ENCODE data around the gene NR2C1.

The NR2C1 gene

DNA sequence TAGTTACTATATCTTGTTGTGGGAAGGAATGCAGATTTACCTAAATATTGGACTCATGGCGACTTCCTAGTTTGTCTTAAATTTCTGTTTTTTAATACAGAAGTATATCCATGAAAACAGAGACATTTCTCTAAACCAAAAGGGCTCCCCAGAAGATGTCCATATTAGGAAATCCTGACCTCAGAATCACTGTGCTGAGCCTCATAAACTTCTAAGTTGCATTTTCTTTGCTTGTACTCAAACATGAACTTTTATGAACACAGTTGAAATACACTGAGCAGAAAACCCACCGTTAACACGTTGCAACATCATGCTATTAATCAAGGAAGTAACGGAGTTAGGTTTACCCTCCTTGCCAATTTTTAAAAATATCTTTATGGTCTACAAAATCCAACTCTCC lies 42.9 kb upstream of the NR2C1 start:
- peak; percentile 53 for DNase-seq (ENCODE audit: low read depth)
- no peak for TF ChIP-seq MYC (IDR thresholded peaks at IDR 0.05; ENCODE audit: low read depth, low read length)
- no peak overlapping the region for H3K4me3 ChIP-seq (ENCODE audit: low read depth, low read length)

DNA sequence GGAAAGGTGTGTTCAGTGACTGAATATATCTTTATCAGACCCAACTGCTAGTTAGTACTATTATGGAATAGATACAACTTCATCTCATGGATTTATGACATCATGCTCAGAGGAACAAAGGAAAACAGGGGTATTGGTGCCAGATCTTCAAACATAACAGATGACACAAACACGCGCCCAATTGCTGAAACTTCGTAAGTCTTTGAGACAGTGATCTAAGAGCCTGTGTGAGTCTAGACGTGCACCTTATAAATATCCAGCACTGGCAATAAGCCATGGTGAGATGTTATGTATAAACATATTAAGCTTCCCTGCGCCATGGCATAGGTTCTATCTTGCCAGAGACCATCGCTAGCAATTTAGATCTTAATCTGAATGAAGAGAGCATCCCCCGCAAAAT lies 42.2 kb upstream of the NR2C1 start:
- no peak overlapping the region for H3K4me3 ChIP-seq (ENCODE audit: low read depth, low read length)
- TF ChIP-seq, protein P1, sequence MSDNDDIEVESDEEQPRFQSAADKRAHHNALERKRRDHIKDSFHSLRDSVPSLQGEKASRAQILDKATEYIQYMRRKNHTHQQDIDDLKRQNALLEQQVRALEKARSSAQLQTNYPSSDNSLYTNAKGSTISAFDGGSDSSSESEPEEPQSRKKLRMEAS (IDR thresholded peaks at IDR 0.05; ENCODE audit: low read depth, low read length): no peak
- TF ChIP-seq POLR2A (IDR thresholded peaks at IDR 0.05; ENCODE audit: extremely low read depth, insufficient read length) (no peak), MYC (IDR thresholded peaks at IDR 0.05; ENCODE audit: low read depth, low read length) (no peak)
- TF ChIP-seq, protein P2, sequence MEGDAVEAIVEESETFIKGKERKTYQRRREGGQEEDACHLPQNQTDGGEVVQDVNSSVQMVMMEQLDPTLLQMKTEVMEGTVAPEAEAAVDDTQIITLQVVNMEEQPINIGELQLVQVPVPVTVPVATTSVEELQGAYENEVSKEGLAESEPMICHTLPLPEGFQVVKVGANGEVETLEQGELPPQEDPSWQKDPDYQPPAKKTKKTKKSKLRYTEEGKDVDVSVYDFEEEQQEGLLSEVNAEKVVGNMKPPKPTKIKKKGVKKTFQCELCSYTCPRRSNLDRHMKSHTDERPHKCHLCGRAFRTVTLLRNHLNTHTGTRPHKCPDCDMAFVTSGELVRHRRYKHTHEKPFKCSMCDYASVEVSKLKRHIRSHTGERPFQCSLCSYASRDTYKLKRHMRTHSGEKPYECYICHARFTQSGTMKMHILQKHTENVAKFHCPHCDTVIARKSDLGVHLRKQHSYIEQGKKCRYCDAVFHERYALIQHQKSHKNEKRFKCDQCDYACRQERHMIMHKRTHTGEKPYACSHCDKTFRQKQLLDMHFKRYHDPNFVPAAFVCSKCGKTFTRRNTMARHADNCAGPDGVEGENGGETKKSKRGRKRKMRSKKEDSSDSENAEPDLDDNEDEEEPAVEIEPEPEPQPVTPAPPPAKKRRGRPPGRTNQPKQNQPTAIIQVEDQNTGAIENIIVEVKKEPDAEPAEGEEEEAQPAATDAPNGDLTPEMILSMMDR (IDR thresholded peaks at IDR 0.05; ENCODE audit: low read depth, low read length): no peak
- no peak for DNase-seq (ENCODE audit: low read depth)

DNA sequence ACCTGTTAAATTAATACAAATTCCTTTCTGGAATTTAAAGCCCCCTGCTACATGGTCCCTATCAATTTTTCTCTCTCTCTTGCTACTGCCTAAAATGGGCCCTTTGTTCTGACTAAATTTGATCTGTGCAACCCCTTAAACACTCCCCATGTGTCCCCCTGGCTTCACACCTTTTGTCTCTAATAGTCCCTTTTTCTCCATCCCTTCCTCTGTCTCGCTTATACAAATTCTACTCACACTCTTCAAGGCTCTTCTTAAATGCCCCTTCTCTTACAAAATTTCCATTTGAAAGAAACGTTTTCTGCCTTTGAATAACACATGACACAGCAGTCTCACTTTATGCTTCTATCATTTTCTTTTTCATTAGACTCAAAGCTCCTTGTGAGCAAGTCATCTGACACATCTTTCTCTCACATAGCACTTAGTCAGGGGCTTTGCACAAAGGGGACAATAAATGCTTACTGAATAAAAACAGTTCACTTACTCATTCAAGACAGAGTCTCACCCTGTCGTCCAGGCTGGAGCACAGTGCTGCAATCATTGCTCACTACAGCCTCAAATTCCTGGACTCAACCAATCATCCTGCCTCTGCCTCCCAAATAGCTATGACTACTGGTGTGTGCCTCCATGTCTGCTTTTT lies 41.5 kb upstream of the NR2C1 start:
- no peak for DNase-seq (ENCODE audit: low read depth)
- TF ChIP-seq POLR2A (IDR thresholded peaks at IDR 0.05; ENCODE audit: extremely low read depth, insufficient read length): no peak
- TF ChIP-seq, protein P1 (IDR thresholded peaks at IDR 0.05; ENCODE audit: low read depth, low read length): no peak
- TF ChIP-seq MYC (IDR thresholded peaks at IDR 0.05; ENCODE audit: low read depth, low read length): no peak
- TF ChIP-seq, protein P2 (IDR thresholded peaks at IDR 0.05; ENCODE audit: low read depth, low read length): no peak
- no peak overlapping the region for H3K4me3 ChIP-seq (ENCODE audit: low read depth, low read length)

DNA sequence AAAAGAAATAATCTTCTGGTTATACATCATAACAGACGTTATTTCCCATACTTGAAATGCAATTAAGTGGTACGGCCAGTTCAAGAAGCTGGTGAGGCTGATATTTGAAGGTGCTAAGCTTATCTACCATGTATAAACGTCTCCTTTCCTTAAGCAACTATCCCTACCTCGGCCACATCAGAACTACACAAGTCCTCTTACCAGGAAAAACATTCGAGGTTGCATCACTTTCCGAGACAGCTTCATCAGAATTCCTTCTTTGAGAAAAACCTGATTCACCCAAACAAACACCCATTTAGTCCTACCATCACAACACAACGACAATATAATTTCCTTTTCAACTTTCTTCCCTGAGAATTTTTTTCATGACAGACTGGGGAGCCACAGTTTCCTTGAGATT lies 33.9 kb upstream of the NR2C1 start:
- H3K4me3 ChIP-seq (ENCODE audit: low read depth, low read length): no peak overlapping the region
- no peak for DNase-seq (ENCODE audit: low read depth)
- TF ChIP-seq, protein P2 (IDR thresholded peaks at IDR 0.05; ENCODE audit: low read depth, low read length): no peak
- TF ChIP-seq MYC (IDR thresholded peaks at IDR 0.05; ENCODE audit: low read depth, low read length) (no peak), POLR2A (IDR thresholded peaks at IDR 0.05; ENCODE audit: extremely low read depth, insufficient read length) (no peak)
- TF ChIP-seq, protein P1 (IDR thresholded peaks at IDR 0.05; ENCODE audit: low read depth, low read length): no peak

DNA sequence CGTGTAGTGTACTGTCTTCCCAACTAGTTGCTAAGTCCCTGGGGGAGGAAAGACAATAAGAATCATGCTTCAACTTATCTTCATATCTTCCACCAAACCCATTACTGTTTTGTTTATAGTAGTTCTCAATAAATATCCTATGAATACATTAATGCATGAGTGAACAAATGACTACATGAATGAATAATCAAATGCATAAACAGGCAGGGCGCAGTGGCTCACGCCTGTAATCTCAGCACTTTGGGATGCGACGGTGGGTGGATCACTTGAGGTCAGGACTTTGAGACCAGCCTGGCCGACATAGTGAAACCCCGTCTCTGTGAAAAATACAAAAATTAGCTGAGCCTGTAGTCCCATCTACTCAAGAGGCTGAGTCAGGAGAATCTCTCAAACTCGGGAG lies 32.1 kb upstream of the NR2C1 start:
- DNase-seq (ENCODE audit: low read depth): no peak
- no peak overlapping the region for H3K4me3 ChIP-seq (ENCODE audit: low read depth, low read length)
- TF ChIP-seq, protein P1 (IDR thresholded peaks at IDR 0.05; ENCODE audit: low read depth, low read length): no peak
- TF ChIP-seq, protein P2 (IDR thresholded peaks at IDR 0.05; ENCODE audit: low read depth, low read length): no peak
- TF ChIP-seq POLR2A (IDR thresholded peaks at IDR 0.05; ENCODE audit: extremely low read depth, insufficient read length) (no peak), MYC (IDR thresholded peaks at IDR 0.05; ENCODE audit: low read depth, low read length) (no peak)

DNA sequence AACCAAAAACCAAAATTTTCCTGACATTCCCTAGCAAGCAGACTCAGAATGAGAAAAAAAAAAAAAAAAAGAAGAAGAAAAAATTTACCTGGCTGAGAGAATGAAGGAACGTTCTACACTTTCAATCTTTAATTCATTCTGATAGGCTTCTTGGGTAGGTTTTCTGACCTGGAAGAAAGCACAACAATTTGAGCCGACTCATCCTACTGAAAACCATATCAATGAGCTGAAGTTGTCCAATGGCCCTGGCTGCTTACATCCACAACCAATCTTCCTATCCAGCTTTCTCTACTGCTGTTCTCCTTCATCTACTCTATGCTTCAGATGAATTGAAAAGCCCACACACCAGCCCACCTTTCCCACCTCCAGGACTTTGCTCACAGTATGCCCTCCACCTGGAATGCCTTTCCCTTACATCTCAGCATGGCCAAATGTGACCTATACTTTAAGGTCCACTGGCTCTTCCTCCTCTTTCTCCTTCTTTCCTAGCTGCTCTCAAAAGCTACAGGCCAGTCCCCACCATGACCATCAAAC lies 31.6 kb upstream of the NR2C1 start:
- TF ChIP-seq, protein P1 (IDR thresholded peaks at IDR 0.05; ENCODE audit: low read depth, low read length): no peak
- TF ChIP-seq POLR2A (IDR thresholded peaks at IDR 0.05; ENCODE audit: extremely low read depth, insufficient read length) (no peak), MYC (IDR thresholded peaks at IDR 0.05; ENCODE audit: low read depth, low read length) (no peak)
- TF ChIP-seq, protein P2 (IDR thresholded peaks at IDR 0.05; ENCODE audit: low read depth, low read length): no peak

More for the DNA sequence above, 31.6 kb upstream of the NR2C1 start:
- no peak overlapping the region for H3K4me3 ChIP-seq (ENCODE audit: low read depth, low read length)
- DNase-seq (ENCODE audit: low read depth): no peak

Measured in NB4 (cell line).